ENCODE measurements around the gene PLEKHG4.

Gene PLEKHG4

GRCh38 chr16:67279296-67280089, at the start of gene PLEKHG4:
TSS of gene PLEKHG4 (plus strand) at chr16:67279532. CDS start at chr16:67280045, 513 bp downstream.
- peak; percentile 53 for DNase-seq (ENCODE audit: low read depth)

GRCh38 chr16:67229906-67230808, 49.2 kb upstream of the PLEKHG4 start:
- DNase-seq (ENCODE audit: low read depth) = no peak

GRCh38 chr16:67230809-67231660, 48.3 kb upstream of the PLEKHG4 start:
- DNase-seq (ENCODE audit: low read depth) = no peak

GRCh38 chr16:67233596-67233995, 45.7 kb upstream of the PLEKHG4 start:
- DNase-seq (ENCODE audit: low read depth) = no peak

- no peak for DNase-seq (ENCODE audit: low read depth)
Observed at GRCh38 chr16:67234180-67234597, 45.1 kb upstream of the PLEKHG4 start.

- DNase-seq (ENCODE audit: low read depth) = no peak
Observed at GRCh38 chr16:67235816-67236562, 43.3 kb upstream of the PLEKHG4 start.

- peak; percentile 38 for DNase-seq (ENCODE audit: low read depth)
Observed at GRCh38 chr16:67236563-67237395, 42.6 kb upstream of the PLEKHG4 start.

- no peak for DNase-seq (ENCODE audit: low read depth)
Observed at GRCh38 chr16:67237396-67238277, 41.7 kb upstream of the PLEKHG4 start.

- no peak for DNase-seq (ENCODE audit: low read depth)
Observed at GRCh38 chr16:67238278-67238575, 41.1 kb upstream of the PLEKHG4 start.

GRCh38 chr16:67238806-67239470, 40.4 kb upstream of the PLEKHG4 start:
- DNase-seq (ENCODE audit: low read depth) = no peak

- DNase-seq (ENCODE audit: low read depth) = no peak
Observed at GRCh38 chr16:67240506-67240905, 38.8 kb upstream of the PLEKHG4 start.

GRCh38 chr16:67241008-67241900, 38.1 kb upstream of the PLEKHG4 start:
- DNase-seq (ENCODE audit: low read depth) = no peak

GRCh38 chr16:67242138-67242730, 37.1 kb upstream of the PLEKHG4 start:
- DNase-seq (ENCODE audit: low read depth) = no peak

GRCh38 chr16:67243481-67243880, 35.9 kb upstream of the PLEKHG4 start:
- DNase-seq (ENCODE audit: low read depth) = no peak

GRCh38 chr16:67244387-67245185, 34.7 kb upstream of the PLEKHG4 start:
- peak; percentile 61 for DNase-seq (ENCODE audit: low read depth)

- no peak for DNase-seq (ENCODE audit: low read depth)
Observed at GRCh38 chr16:67245186-67245585, 34.1 kb upstream of the PLEKHG4 start.

- no peak for DNase-seq (ENCODE audit: low read depth)
Observed at GRCh38 chr16:67245674-67246080, 33.7 kb upstream of the PLEKHG4 start.
